Dermis microvascular lymphatic vessel endothelial cell (primary cell): ENCODE results near the gene SRSF3. TPM values are rescaled to one million over a fixed set of nuclear protein-coding genes. Genes with fewer than 3 reads are reported as not detected.
A peak's percentile ranks its signal among the peaks of the same experiment; 100 is the strongest.
"Not testable (repeated sequence)": the region's sequence is repeated elsewhere in the genome, so short reads cannot be mapped to it uniquely, and the experiment has no call there.

ENCODE experiments used
- DNase-seq, 2 donors: peaks; one replicate each; pipeline versions ENCODE4 v3.0.0 to v3.0.0-alpha.2; 2010; ENCODE audit warnings: low read depth in 2 of 2
- total RNA-seq: library from RNA; depleted of rRNA; stranded (reverse); fragments of >200 nt; gene quantifications from 2 replicates; pipeline ENCODE4 v1.2.1, GENCODE V29; 2014

SRSF3 gene
- 227 and 298 TPM in 2 replicates for total RNA-seq

GRCh38 chr6:36594029-36594815, at the start of gene SRSF3:
SRSF3 (plus strand) TSS chr6:36594362; CDS start chr6:36596763, 2,401 bp downstream.
- peak; percentile 95 to 99 for DNase-seq

GRCh38 chr6:36545767-36546307, 48.3 kb upstream of the SRSF3 start:
- DNase-seq: no peak

- DNase-seq: peak in 1 of 2 donors; percentile 46
These were observed 47.7 kb upstream of the SRSF3 start for GRCh38 chr6:36546308-36546919.

GRCh38 chr6:36546920-36547645, 47.1 kb upstream of the SRSF3 start, which contains the start of gene STK38:
STK38 (minus strand) TSS chr6:36547479; CDS start chr6:36540202, 7,277 bp downstream.
- DNase-seq: peak; percentile 54 to 86

- DNase-seq: no peak
These were observed 46.3 kb upstream of the SRSF3 start for GRCh38 chr6:36547646-36548400.

- no peak for DNase-seq
These were observed 45.8 kb upstream of the SRSF3 start for GRCh38 chr6:36548401-36548743.

- no peak for DNase-seq
These were observed 43.6 kb upstream of the SRSF3 start for GRCh38 chr6:36550473-36551000.

- no peak for DNase-seq
These were observed 38.4 kb upstream of the SRSF3 start for GRCh38 chr6:36555750-36556252.

- no peak for DNase-seq
These were observed 37.9 kb upstream of the SRSF3 start for GRCh38 chr6:36556281-36556680.

GRCh38 chr6:36559011-36559793, 35.0 kb upstream of the SRSF3 start:
- no peak for DNase-seq

GRCh38 chr6:36560822-36561221, 33.3 kb upstream of the SRSF3 start:
- no peak for DNase-seq

- DNase-seq: no peak
These were observed 30.8 kb upstream of the SRSF3 start for GRCh38 chr6:36563237-36563927.

- DNase-seq: no peak
These were observed 30.3 kb upstream of the SRSF3 start for GRCh38 chr6:36563928-36564284.

GRCh38 chr6:36566418-36566905, 27.7 kb upstream of the SRSF3 start:
- no peak for DNase-seq

- no peak for DNase-seq
These were observed 23.9 kb upstream of the SRSF3 start for GRCh38 chr6:36570264-36570663.

- DNase-seq: no peak
These were observed 22.8 kb upstream of the SRSF3 start for GRCh38 chr6:36571122-36572043.

- DNase-seq: not testable (repeated sequence)
These were observed 21.5 kb upstream of the SRSF3 start for GRCh38 chr6:36572353-36573311.
